22Rv1 (cell line): ENCODE data around the gene PNRC2.

Source experiments
- CTCF ChIP-seq: fragments of 450-650 bp; IDR thresholded peaks from 2 replicates; pipeline ENCODE4 v1.5.1; 2017; ENCODE audit warnings: mild to moderate bottlenecking
- ZFX ChIP-seq: fragments of 450-650 bp; IDR thresholded peaks from 2 replicates; pipeline ENCODE4 v1.6.1; 2017; ENCODE audit warnings: antibody characterized with exemption, borderline replicate concordance

GRCh38 chr1:23930270-23930669 is 29.4 kb upstream of the PNRC2 start:
- TF ChIP-seq CTCF (no peak), ZFX (no peak)
